Liver (tissue), 9 donors: ENCODE results near the gene GEMIN2. TPM values are rescaled to one million over a fixed set of nuclear protein-coding genes. Genes with fewer than 3 reads are reported as not detected.
A peak's percentile ranks its signal among the peaks of the same experiment; 100 is the strongest.

Experiments used
- DNase-seq: peaks from one replicate; pipeline ENCODE4 v3.0.0-alpha.2; 2017; ENCODE audit warnings: low spot score
- H3K27ac ChIP-seq, 2 donors: one replicate each; pipeline ENCODE4 v1.7.0; 2013; ENCODE audit warnings: inconsistent platforms in 2 of 2, low read length in 2 of 2, control low read depth in 1 of 2, low read depth in 1 of 2, mild to moderate bottlenecking in 1 of 2
- H3K27me3 ChIP-seq, 4 donors: one replicate each; pipeline versions ENCODE4 v1.6.1 to v1.7.0; 2013; ENCODE audit warnings: low read length in 3 of 4, inconsistent platforms in 1 of 4, mild to moderate bottlenecking in 1 of 4, moderate library complexity in 1 of 4; ENCODE audit not compliant: control insufficient read depth in 4 of 4, insufficient read depth in 4 of 4
- H3K36me3 ChIP-seq, 4 donors: one replicate each; pipeline versions ENCODE4 v1.6.1 to v1.7.0; 2013; ENCODE audit warnings: low read length in 3 of 4, mild to moderate bottlenecking in 3 of 4, low read depth in 1 of 4, moderate library complexity in 1 of 4; ENCODE audit not compliant: control insufficient read depth in 4 of 4, insufficient read depth in 3 of 4
- H3K4me1 ChIP-seq, 4 donors: one replicate each; pipeline versions ENCODE4 v1.6.1 to v1.7.0; 2013; ENCODE audit warnings: low read length in 3 of 4, mild to moderate bottlenecking in 3 of 4, moderate library complexity in 1 of 4; ENCODE audit not compliant: control insufficient read depth in 4 of 4, insufficient read depth in 4 of 4
- H3K4me3 ChIP-seq, 3 donors: one replicate each; pipeline versions ENCODE4 v1.6.1 to v1.7.0; 2013; ENCODE audit warnings: low read length in 3 of 3, control low read depth in 1 of 3, low read depth in 1 of 3, mild to moderate bottlenecking in 1 of 3
- H3K9ac ChIP-seq, 2 donors: one replicate each; pipeline ENCODE4 v1.7.0; 2013; ENCODE audit warnings: low read length in 2 of 2, mild to moderate bottlenecking in 2 of 2, moderate library complexity in 2 of 2, control low read depth in 1 of 2, low read depth in 1 of 2
- H3K9me3 ChIP-seq, 4 donors: one replicate each; pipeline versions ENCODE4 v1.6.1 to v1.7.0; 2013; ENCODE audit warnings: low read length in 3 of 4; ENCODE audit not compliant: control insufficient read depth in 4 of 4
- ATF3 ChIP-seq: IDR thresholded peaks from 2 replicates; pipeline ENCODE4 v1.6.1; 2016; ENCODE audit warnings: antibody characterized with exemption
- CTCF ChIP-seq: fragments of 150-350 bp; IDR thresholded peaks from 2 replicates; pipeline ENCODE4 v1.5.1; 2017; ENCODE audit warnings: improper control_type of control experiment, low read depth, low read length; ENCODE audit not compliant: missing input control
- EGR1 ChIP-seq, 2 donors: IDR thresholded peaks; 2 replicates each; pipeline ENCODE4 v1.6.1; 2016 to 2018; ENCODE audit warnings: antibody characterized with exemption in 2 of 2, low read depth in 2 of 2
- FOXA2 ChIP-seq: IDR thresholded peaks from 2 replicates; pipeline ENCODE4 v1.6.1; 2016; ENCODE audit warnings: antibody characterized with exemption
- GABPA ChIP-seq, 2 donors: IDR thresholded peaks in 1 of 2; conservative IDR thresholded peaks in 1 of 2; 2 replicates each; pipeline ENCODE4 v1.6.1; 2016; ENCODE audit warnings: antibody characterized with exemption in 2 of 2, mild to moderate bottlenecking in 1 of 2, moderate library complexity in 1 of 2
- HNF4A ChIP-seq, 2 donors: conservative IDR thresholded peaks; 2 replicates each; pipeline ENCODE4 v1.6.1; 2016; ENCODE audit warnings: antibody characterized with exemption in 2 of 2, mild to moderate bottlenecking in 2 of 2
- JUND ChIP-seq, 2 donors: IDR thresholded peaks; 2 replicates each; pipeline ENCODE4 v1.6.1; 2016; ENCODE audit warnings: antibody characterized with exemption in 2 of 2
- MAX ChIP-seq: IDR thresholded peaks from 2 replicates; pipeline ENCODE4 v1.6.1; 2016; ENCODE audit warnings: antibody characterized with exemption
- NR2F2 ChIP-seq: IDR thresholded peaks from 2 replicates; pipeline ENCODE4 v1.6.1; 2016; ENCODE audit warnings: antibody characterized with exemption
- RAD21 ChIP-seq, 2 donors: IDR thresholded peaks; 2 replicates each; pipeline ENCODE4 v1.6.1; 2016; ENCODE audit warnings: antibody characterized with exemption in 2 of 2, mild to moderate bottlenecking in 2 of 2
- REST ChIP-seq: IDR thresholded peaks from 2 replicates; pipeline ENCODE4 v1.6.1; 2016; ENCODE audit warnings: antibody characterized with exemption, mild to moderate bottlenecking
- SP1 ChIP-seq: IDR thresholded peaks from 2 replicates; pipeline ENCODE4 v1.6.1; 2018; ENCODE audit warnings: antibody characterized with exemption, mild to moderate bottlenecking
- TAF1 ChIP-seq: conservative IDR thresholded peaks from 2 replicates; pipeline ENCODE4 v1.6.1; 2016; ENCODE audit warnings: antibody characterized with exemption, mild to moderate bottlenecking
- YY1 ChIP-seq: IDR thresholded peaks from 2 replicates; pipeline ENCODE4 v1.6.1; 2016; ENCODE audit warnings: antibody characterized with exemption, mild to moderate bottlenecking
- ZBTB33 ChIP-seq: IDR thresholded peaks from 2 replicates; pipeline ENCODE4 v1.6.1; 2016; ENCODE audit warnings: antibody characterized with exemption
- WGBS: extraction: QIAGEN DNeasy Blood & Tissue Kit; methylation state at CpG from one replicate; pipeline ENCODE4 v1.1.7; 2013; 5-methylcytosine and 5-hydroxymethylcytosine counted together
- polyA plus RNA-seq, 2 donors: library from polyadenylated mRNA; stranded (reverse) in 1 of 2; unstranded in 1 of 2; fragments of 200-250 nt in 1 of 2; fragments of >200 nt in 1 of 2; fragmentation: Nextera tagmentation in 1 of 2; extraction: Ambion mirVana in 1 of 2; gene quantifications; one replicate each; pipeline versions ENCODE4 v1.2.1 to v1.2.3, GENCODE V29; 2013 to 2015
- total RNA-seq, 2 donors: library from RNA; depleted of rRNA; stranded (reverse); fragments of >200 nt; gene quantifications; one replicate each; pipeline ENCODE4 v1.2.3, GENCODE V29; 2014
- donor health status: healthy.
- donor health status: healthy.
- donor health status: healthy.
- donor health status: healthy.
- donor health status: healthy.

Gene GEMIN2
- total and polyA plus RNA-seq, 4 donors = 2.8 to 9.0 (median 4.5) TPM

- no peaks in the 10 kb centered on the region for H3K27me3 ChIP-seq
- DNase-seq = no peak
- peaks cover 14 to 47% (median 46%) of the 10 kb centered on the region in 4 donors for H3K36me3 ChIP-seq
- H3K4me3 ChIP-seq = peak overlapping the region; percentile 20 to 89 (median 84)
- no peaks in the 10 kb centered on the region for H3K9me3 ChIP-seq
- peak overlapping the region; percentile 89 to 96 for H3K27ac ChIP-seq
- 56% methylated on average over 5 of the region's 5 CpGs for WGBS
- peak overlapping the region; percentile 70 to 98 for H3K9ac ChIP-seq
- peaks cover 3 to 14% (median 10%) of the 10 kb centered on the region in 4 donors for H3K4me1 ChIP-seq
- TF ChIP-seq ZBTB33 = peak; percentile 8
- TF ChIP-seq FOXA2 = no peak
These were observed 62.4 kb downstream of the GEMIN2 start for GRCh38 chr14:39176263-39177167.

GRCh38 chr14:39177168-39177545 is 63.0 kb downstream of the GEMIN2 start:
- WGBS = 93% methylated on average over 9 of the region's 9 CpGs
- Histone ChIP-seq H3K4me1 (peaks cover 3 to 14% (median 10%) of the 10 kb centered on the region in 4 donors), H3K9me3 (no peaks in the 10 kb centered on the region), H3K36me3 (peaks cover 14 to 53% (median 49%) of the 10 kb centered on the region in 4 donors), H3K4me3 (no peak overlapping the region), H3K9ac (no peak overlapping the region), H3K27ac (no peak overlapping the region), H3K27me3 (no peaks in the 10 kb centered on the region)
- no peak for DNase-seq
- TF ChIP-seq JUND (IDR thresholded peaks at IDR 0.05) = no peak
- no peak for TF ChIP-seq SP1
- TF ChIP-seq MAX = no peak
- no peak for TF ChIP-seq EGR1 (IDR thresholded peaks at IDR 0.05; ENCODE audit: low read depth in 2 of 2)
- TF ChIP-seq TAF1 = no peak
- TF ChIP-seq ATF3 = no peak
- TF ChIP-seq ZBTB33 = no peak
- no peak for TF ChIP-seq GABPA (IDR thresholded peaks at IDR 0.05 in 1 of 2, conservative IDR thresholded peaks at IDR 0.05 in 1 of 2)
- no peak for TF ChIP-seq NR2F2

- Histone ChIP-seq H3K9ac (no peak overlapping the region), H3K27ac (no peak overlapping the region), H3K4me1 (peaks cover 3 to 13% (median 10%) of the 10 kb centered on the region in 4 donors), H3K9me3 (no peaks in the 10 kb centered on the region), H3K4me3 (no peak overlapping the region), H3K36me3 (peaks cover 18 to 69% (median 63%) of the 10 kb centered on the region in 4 donors), H3K27me3 (no peaks in the 10 kb centered on the region)
- TF ChIP-seq HNF4A (conservative IDR thresholded peaks at IDR 0.05) = no peak
- no peak for TF ChIP-seq RAD21 (IDR thresholded peaks at IDR 0.05)
- TF ChIP-seq JUND (IDR thresholded peaks at IDR 0.05) = no peak
- TF ChIP-seq YY1 = no peak
- no peak for TF ChIP-seq SP1
- TF ChIP-seq REST = no peak
- TF ChIP-seq CTCF = no peak
- TF ChIP-seq GABPA (IDR thresholded peaks at IDR 0.05 in 1 of 2, conservative IDR thresholded peaks at IDR 0.05 in 1 of 2) = no peak
- DNase-seq = no peak
- WGBS = 95% methylated on average over 6 of the region's 6 CpGs
These were observed 64.9 kb downstream of the GEMIN2 start for GRCh38 chr14:39179042-39179441.
